Right hindlimb (tissue), 1 donor: ENCODE results near the gene MYO5B.

Experiments used
- DNase-seq: peaks from one replicate; pipeline ENCODE4 v3.0.0-alpha.2; 2018

MYO5B gene

DNA sequence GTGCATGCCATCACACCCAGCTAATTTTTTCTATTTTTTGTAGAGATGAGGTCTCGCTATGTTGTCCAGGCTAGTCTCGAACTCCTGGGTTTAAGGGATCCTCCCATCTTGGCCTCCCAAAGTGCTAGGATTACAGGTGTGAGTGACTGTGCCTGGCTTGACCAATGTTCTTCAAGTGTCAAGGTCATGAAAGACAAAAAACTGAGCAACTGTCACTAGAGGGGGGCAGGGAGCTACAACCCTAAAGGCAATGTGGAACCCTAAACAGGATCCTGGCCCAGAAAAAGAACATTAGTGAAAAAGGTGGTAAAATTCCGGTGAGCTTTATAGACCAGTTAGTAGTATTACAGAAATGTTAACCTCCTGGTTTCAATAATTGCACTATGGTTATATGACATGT, 7.3 kb downstream of the MYO5B start:
- DNase-seq: no peak

DNA sequence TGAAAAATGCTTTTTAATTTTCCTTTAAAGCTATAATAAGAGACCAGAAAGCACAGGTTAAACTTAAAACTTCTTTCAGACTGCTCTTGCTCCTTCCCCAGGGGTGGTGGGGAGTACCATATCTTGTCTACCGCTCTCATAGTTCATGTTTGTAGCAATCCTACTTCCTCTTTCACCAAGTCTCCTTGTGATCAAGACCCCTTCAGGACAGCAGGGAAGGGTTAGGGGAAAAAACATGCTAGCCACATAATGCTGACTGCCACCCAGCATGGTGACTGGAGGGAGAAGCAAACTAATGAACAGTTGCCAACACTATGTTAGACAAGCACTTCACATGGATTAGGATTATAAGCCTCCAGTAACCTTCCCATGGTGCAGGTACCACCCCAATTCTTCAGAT, 8.6 kb downstream of the MYO5B start:
- DNase-seq: no peak

DNA sequence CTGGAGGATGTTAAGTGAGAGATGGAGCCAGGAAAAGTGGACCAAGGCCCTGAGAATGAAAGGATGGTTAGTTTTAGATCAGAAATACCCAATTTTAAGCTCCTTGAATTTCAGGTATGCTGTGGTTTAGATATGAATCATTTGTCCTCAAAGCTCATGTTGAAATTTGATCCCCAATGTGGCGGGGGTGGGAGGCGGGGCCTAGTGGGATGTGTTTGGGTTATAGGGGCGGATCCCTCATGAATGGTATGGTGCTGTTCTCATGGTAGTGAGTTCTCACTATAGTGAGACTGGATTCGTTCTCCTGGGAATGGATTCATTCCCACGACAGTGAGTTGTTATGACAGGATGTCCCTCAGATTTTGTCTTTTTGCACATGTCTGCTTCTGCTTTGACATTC, 11.4 kb downstream of the MYO5B start:
- DNase-seq: no peak

DNA sequence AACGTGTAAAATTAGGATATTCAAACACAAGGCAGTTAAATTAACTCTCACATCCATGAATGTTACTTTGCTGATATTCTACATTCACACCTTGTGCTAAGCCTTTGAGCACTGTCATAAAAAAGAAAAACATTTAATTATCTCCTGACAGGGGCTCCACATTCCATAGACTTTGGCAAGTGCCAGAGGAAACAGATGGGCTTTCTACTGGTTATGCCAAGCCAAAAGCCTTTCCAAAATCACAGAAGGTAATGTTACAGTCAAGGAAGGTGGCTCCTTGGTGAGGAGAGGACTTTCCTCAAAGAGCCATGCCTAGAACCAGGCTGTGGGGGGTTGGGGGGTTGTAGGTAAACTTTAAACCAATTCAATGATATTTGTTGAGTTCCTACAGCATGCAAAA, 12.4 kb downstream of the MYO5B start:
- DNase-seq: no peak

DNA sequence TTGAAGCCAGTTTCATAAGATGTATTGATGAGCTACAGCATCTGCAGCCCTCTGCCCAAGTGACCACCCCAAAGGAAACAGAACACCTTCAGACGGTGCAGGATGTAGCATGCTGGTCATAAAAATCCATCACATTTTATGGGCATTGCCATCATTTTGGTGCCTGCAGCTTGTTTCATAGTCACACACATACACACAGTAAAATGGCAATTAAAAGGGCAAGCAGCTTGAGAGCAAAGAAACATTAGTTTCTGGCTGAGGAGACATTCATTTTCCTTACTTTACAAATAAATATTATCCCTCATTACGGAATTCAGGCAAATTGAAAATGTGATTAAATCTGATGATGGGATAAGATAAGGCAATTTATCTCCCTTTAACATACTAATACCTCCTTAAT, 13.4 kb downstream of the MYO5B start:
- DNase-seq: no peak

DNA sequence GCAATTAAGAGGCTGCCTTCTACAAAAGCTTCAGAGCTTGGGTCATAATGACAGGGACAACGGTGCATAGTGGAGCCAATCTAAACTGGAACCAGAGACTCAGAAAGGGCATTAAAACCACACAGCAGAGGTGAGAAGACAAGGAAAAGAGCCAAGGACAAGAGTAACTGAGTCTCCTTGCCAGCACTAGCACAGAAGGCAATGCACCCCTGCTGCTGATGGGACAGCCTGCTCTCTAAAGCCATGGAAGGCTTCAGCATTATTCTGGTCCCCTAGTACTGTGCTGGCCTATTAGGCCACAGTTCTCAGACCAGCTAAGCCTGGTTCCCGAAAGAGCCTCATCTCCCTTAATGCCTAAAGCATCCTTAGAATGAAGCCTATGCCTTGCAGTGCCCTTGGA, 15.5 kb downstream of the MYO5B start:
- DNase-seq: no peak

DNA sequence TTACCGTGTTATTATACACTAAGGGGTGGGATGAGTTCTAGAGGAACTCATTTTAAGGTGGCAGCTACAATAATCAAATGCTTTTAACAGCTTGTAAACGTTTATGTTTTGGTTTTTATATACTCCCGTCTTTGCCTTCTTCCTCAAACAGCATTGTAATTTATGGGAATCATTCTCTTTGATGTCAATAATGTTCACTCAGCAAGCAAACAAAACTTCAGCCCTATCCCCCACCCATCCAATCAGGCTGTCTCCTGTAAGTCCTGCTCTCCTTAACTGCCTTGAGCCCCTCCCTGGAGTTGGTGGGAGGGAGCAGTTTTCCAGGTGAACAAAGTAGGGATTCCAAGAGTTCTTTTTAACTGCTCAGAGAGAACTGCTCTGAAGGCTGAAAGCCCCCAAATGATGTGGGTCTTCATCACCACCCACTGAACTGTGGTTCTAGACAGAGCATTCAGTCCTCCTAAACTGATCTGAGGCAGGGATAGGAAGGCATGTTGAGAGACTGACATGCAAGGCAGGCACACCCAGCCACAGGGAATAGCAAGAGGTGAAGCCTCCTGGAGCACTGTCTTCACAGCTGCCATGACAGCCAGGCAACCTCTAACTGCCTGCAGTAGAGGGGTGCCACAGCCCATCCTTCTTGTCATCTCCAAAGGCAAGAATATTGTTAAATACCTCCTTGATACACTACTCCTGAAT, 17.5 kb downstream of the MYO5B start:
- DNase-seq: no peak

DNA sequence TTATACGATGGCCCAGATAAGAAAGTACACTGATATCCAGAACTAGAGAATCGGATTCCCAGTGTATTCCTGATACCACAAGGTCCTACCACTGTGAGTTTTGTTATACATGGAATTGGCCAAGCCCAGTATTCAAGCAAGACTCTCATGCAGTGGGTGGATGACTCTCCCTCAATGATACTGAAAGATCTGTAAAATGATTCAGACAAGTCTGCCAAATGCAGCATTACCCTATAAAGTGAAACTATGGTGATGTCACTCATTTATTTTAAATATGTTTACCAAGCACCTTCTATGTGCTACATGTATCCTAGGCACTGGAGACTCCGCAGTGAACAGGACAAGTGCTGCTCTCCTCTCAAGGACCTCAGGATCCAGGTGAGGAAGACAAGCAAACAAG, 22.6 kb downstream of the MYO5B start:
- DNase-seq: no peak

DNA sequence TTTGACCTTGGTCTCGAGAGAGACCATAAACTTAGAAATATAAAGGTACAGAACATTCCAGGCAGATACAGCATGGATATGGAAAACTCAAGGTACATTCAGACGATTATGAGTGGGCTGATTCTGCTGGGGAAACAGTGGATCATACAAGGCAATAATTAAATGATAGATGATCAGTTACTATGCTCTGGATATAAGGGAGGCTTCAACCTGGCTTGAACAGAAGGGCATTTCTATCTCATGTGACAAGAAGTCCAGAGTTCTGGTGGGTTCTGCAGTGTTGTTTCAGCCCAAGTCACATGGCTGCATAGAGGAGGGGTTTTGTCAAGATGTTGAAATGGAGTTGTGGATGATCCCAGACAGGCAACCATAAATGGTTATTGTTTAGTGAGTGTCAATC, 23.5 kb downstream of the MYO5B start:
- no peak for DNase-seq

DNA sequence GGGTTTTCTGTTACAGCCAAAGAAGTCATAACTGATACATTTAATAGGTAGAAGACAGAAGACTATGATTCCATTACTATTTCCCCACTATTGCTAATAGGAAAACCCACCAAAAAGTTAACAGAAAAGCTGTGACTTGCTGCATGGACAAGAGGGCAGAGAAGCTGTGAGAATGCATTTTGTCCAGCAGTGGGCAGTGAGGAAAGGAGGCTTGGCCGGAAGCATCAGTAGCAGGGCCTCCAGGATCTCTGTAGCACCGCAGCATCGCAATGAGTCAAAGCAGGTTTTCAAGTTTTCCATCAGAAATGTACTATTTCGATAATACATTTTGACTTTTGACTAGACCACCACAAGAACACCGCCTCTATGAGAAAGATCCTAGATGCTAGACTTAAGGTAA, 24.9 kb downstream of the MYO5B start:
- DNase-seq: no peak

DNA sequence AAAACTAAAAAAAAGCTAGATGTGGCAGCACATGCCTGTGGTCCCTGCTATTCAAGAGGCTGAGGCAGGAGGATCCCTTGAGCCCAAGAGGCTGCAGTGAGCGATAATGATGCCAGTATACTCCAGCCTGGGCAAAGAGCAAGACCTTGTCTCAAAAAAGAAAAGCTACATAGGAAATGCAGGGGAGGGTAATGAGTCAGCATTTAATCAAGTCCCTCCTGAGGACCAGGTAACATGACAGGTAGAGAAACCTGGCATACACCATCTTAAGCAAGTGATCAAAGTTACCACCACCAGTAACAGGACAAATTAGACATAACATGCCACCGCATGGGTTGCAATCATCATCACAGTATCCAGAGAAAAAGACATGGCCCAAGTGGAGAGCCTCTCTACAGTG, 25.8 kb downstream of the MYO5B start:
- no peak for DNase-seq

DNA sequence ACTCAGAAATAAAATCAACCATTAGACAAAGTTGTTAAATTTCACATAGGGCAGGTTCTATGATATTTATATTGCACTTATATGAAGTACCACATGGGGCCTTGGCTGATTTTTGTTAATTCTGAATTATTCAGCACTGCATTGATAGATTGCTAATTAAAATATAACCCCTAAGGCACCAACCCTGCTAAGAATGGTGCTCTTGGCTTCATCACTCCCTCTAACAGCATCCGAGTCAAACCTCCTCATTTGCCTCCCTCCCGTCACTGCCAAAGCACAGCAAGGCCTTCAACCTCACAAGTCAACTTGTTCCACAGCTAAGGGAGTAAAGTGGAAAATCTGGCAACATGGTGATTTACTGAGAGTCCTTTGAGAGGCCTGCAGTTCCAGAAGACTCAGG, 27.0 kb downstream of the MYO5B start:
- no peak for DNase-seq

DNA sequence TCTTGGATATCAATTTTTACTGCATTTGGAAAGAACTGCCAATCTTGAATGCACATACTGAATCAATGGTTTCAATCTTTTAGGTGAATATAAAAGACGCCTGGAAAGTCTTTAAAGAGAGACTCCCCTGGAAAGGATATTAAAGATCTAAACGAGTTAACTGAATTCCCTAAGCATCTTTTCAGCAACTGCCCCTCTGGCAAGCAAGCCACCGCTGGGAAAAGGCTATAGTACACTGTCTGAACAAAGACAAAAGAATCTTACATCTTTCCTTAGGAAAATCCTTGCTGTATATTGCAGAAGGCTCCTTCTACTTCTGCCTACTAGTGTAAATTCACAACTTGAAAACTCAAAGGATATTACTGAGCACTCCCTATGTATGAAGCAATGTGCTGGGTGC, 28.0 kb downstream of the MYO5B start:
- no peak for DNase-seq

DNA sequence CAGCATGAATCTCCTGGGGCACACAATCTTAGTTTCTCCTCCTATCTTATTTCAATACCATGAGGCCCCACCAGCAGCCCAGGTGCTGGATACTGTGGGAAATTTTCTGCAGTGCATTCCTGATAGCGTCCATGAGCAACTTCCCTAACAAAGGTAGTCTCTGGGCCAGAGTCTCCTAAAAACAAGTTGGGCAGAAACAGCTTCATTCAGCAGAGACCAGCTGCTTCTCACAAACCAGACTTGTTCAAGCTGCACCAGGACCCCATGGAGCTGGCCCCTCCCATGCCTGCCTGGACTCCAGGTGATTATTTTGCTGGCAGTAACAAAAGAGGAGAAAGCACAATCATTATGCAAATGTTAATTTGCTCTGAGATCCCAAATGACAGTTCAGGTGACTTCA, 31.4 kb downstream of the MYO5B start:
- no peak for DNase-seq

DNA sequence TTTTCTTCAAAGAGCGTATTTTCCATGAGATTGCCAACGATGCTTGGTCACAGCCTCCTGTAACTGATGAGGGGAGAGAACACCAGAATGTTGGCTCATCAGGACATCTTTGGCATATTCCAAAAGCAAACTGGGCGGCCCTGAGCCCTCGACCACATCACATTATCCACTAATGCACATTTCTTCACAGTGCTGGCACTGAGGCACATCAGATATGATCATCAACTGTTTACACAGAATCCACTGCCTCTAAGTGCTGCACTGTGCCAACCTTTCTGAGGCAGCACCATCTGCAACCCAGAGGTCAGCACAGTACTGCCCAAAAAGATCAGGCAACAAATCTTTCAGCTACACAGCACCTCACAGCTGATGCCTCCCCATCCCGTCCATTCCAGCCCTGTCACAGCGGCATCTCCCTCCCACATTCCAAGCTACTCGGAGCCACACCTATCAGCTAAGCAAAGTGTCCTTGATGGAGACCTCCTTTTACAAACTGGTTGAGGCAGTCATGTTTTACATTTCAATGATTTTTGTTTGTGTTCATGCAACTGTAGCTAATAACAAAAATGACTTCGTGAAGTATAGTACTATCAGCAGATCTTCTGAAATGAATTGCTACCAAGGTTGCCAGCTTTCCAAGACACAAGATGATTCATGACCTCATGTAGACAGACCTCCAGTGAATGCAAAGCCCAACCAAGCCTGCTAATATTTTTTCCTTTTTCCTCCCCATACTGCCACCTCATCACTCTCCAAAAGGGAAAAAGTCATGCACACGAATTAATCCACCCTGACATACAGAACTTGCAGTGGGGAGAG, 32.3 kb downstream of the MYO5B start:
- no peak for DNase-seq

DNA sequence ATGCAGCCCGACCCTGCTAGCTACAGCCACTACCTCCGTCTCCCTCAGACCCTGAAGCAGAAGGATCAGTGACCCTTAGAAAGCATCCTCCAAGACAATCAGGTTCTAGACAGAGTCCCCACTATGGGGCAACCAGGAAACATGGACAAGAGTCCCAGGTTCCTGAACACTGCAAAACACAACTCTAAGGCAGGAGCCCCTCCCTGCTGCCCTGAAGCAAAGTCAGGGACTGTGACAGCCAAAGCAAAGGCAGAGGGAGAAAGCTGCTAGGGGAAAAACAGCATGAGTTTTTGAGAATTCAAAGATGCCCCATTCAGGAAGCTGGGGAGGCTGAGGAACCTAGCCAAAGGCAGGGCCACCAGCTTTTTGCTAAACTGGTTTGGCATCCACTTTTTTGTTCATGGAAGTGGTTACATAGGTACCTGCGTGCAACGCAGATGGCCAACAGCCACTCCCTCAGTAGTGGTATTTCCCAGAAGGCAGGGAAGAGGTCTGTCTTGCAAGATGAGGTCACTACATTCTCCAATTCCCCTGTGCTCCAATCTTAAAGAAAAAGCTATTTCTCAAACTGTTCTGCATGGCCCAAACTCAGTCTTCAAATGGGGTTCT, 33.2 kb downstream of the MYO5B start:
- DNase-seq: no peak

DNA sequence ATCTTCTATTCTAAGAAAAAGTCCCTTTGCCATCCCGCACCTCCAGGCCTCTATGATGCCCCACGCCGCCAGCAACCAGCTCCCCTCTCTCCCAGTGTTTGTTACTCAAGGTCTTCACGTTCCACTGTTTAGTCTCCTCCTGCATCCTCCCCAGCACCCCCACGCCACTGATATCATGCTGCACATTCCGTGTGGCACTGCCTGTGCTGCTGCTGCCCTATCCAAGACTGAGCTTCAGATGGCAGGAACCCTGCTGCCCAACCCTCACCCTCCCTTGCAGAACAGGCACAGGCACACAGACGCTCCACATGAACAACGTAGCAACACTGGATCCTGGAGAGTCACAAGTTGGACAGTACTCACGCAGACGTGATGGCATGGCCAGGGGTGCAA, 35.3 kb downstream of the MYO5B start:
- no peak for DNase-seq

DNA sequence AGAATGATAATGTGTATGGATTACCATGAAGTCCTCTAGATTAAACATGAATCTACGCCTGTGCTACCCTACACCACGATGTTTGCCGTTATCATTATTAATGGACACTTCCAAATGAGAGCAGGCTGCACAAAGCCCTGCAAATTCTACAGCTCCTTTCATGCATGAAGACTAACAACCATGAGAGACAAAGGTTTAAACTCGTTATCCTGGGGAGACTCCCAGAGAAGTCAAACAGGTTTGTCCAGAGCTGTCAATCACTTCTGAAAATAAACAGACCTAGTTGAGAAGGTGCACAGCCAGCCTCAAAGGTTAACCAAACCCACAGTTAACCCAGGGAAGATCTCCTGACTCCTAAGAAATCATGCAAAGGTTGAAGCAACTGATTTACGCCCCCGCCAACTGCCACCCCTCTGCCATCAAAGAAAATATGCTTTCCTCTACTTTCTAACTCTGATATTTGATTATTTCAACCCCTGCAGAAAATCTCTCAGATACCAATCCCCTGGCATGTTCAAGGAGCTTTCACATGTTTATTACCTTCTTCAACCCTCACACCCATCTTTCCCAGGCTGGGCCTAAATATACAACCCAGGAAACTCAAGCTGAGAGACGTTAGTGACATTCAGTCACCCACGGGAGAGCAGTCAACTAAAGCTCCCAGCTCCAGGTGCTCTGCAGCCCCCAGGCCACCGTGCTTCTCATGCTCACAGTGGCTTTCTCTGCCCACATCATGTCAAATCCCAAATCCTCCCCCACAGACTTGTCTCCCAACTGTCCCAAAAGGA, 35.9 kb downstream of the MYO5B start:
- no peak for DNase-seq

DNA sequence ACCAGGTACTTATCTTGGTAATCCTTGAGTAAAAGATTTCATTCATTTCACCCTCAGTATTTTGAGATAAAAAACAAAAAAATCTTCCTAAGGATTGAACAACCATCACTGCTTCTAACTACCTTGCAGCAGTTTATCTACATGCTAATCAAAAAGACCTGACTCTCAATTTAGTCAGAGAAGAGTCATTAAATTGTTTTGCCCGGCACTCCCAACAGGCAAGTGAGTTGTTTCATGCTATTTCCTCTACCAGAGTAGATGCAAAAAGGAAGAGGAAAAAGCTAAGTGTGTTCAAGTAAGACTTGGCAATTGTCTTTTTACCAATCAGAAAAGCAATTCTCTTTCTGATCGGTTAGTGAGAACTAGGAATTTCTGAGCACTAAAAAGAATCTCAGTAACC, 39.5 kb downstream of the MYO5B start:
- DNase-seq: no peak

DNA sequence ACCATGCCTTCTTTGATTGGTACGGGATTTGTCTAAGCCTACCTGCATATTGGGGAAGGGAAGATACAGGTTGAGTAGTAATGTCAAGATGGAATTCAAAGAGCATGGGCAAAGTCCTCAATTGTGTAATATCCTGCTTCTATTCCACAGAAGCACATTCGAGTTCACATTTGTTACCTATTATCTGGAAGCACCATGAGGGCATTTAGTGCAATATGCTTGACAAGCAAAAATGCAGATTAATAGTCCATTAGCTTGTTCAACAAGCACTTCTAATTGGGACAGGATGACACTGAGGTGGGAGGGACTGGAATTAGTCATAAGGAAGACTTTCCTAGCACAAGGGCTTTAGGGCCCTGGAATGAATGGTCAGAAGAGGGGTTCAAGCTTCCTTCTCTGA, 40.5 kb downstream of the MYO5B start:
- no peak for DNase-seq

DNA sequence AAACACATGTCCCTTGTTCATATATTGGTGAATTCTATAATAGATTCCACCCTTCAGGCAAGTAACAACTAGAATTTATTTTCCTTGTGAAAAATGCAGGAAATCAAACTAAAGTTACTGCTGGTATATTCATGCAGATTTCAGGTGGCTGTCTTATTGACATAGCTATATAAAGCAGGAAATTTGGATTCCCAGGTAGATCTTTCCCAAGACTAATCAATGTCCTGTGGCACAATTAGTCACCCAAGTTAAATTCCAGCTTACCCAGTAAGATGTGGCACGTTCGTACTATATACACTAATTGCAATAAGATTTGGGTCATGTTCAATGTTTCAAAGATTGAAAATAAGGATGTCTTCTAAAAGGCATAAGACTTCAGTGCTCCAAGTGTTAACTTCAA, 42.0 kb downstream of the MYO5B start:
- no peak for DNase-seq

DNA sequence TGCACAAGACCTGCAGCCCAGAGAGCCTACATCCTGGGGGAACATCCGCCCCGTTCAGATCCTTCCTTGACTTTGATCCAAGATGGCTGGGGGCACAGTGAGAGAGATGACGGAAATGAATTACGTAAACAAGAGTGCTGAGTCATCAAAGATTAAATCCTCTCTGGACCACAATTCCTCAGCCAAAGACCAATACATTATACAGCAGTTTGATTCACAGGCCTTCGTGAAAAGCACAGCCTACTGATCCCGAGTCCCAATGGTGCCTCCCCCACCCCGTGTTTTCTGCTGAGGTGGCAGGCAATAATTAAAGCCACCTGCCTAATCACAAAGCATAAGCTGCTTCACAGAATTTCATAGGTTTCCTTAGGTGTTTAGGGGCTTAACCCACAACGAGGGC, 43.0 kb downstream of the MYO5B start:
- no peak for DNase-seq

DNA sequence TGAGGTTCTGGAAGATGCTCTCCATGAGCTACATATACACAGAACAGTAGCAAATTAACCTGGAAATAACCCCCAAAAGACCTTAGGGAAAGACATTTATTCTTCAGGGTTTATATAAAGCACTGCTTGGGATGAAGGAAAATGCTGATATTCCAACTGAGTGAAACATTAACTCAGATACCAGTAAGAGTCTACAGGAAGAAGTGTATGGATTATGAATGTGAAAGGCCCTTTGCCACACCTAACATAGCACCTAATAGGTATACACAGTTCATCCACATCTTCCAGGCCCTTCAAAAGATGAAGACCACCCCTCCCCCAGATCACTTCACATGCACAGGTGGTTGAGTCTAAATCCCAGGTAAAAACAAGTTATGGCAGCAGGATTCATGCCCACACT, 50.4 kb downstream of the MYO5B start:
- no peak for DNase-seq

DNA sequence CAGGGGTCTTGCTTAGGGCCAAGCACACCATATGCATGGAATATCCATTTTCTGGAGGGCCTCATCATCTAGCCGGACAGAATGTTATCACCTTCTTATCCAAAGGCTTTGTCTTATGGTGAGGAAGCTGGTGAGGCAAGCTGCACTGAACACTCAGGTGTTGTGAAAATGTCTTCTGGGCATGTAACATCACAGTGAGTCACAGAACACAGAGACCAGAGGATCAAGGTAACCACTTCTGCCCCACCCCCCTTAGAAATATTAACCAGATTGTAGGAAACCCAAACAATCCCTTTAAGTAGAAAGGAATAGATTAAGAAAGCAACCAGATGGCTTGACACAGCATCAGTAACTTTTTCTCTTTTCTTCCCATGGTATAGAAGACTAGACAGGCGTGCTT, 51.1 kb downstream of the MYO5B start:
- DNase-seq: no peak
